A549 (cell line): Measurements from ENCODE around the gene DAGLB.

Experiments used
- BHLHE40 ChIP-seq: IDR thresholded peaks from 2 replicates; pipeline ENCODE4 v1.6.1; 2012; ENCODE audit warnings: low read depth, low read length, inconsistent platforms
- EHF ChIP-seq: fragments of 250-450 bp; sonication (Bioruptor Pico); IDR thresholded peaks from 2 replicates; pipeline ENCODE4 v1.5.0; 2020; ENCODE audit warnings: mild to moderate bottlenecking
- JUN ChIP-seq, 2 experiments: fragments of >200 bp; sonication (Bioruptor Twin); formaldehyde crosslinking; IDR thresholded peaks; 2 replicates in 1 of 2; 3 replicates in 1 of 2; pipeline ENCODE4 v1.6.1; 2016 to 2017
- NFE2L2 ChIP-seq: fragments of 150-350 bp; conservative IDR thresholded peaks from 2 replicates; pipeline ENCODE4 v1.6.1; 2014; ENCODE audit warnings: low read length
- POLR2A ChIP-seq: IDR thresholded peaks from 2 replicates; pipeline ENCODE4 v1.6.1; 2012; ENCODE audit warnings: mild to moderate bottlenecking, low read length
- ZFP36 ChIP-seq: fragments of 450-650 bp; IDR thresholded peaks from 2 replicates; pipeline ENCODE4 v1.6.1; 2014; ENCODE audit warnings: borderline replicate concordance; ENCODE audit not compliant: partially characterized antibody
- TF ChIP-seq, protein P1 (sequence below): fragments of >200 bp; sonication (Bioruptor Twin); formaldehyde crosslinking; IDR thresholded peaks from 3 replicates; pipeline ENCODE4 v1.5.1; 2016
- TF ChIP-seq, protein P2 (sequence below): IDR thresholded peaks from 2 replicates; pipeline ENCODE4 v1.6.1; 2012

- TF ChIP-seq BHLHE40 (no peak), JUN (IDR thresholded peaks at IDR 0.05) (no peak), ZFP36 (no peak), POLR2A (no peak), EHF (CRISPR knock-in tag) (no peak), NFE2L2 (no peak)
- TF ChIP-seq, protein P1, sequence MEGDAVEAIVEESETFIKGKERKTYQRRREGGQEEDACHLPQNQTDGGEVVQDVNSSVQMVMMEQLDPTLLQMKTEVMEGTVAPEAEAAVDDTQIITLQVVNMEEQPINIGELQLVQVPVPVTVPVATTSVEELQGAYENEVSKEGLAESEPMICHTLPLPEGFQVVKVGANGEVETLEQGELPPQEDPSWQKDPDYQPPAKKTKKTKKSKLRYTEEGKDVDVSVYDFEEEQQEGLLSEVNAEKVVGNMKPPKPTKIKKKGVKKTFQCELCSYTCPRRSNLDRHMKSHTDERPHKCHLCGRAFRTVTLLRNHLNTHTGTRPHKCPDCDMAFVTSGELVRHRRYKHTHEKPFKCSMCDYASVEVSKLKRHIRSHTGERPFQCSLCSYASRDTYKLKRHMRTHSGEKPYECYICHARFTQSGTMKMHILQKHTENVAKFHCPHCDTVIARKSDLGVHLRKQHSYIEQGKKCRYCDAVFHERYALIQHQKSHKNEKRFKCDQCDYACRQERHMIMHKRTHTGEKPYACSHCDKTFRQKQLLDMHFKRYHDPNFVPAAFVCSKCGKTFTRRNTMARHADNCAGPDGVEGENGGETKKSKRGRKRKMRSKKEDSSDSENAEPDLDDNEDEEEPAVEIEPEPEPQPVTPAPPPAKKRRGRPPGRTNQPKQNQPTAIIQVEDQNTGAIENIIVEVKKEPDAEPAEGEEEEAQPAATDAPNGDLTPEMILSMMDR, result no peak
- TF ChIP-seq, protein P2, sequence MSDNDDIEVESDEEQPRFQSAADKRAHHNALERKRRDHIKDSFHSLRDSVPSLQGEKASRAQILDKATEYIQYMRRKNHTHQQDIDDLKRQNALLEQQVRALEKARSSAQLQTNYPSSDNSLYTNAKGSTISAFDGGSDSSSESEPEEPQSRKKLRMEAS, result no peak
These were observed 12.5 kb upstream of the DAGLB start for GRCh38 chr7:6460303-6460702.
